GM19240 (cell line): ENCODE data around the gene BCL11A.

Source experiments
- DNase-seq: peaks from one replicate; pipeline ENCODE4 v3.0.0; 2011; ENCODE audit warnings: low spot score; ENCODE audit not compliant: insufficient read length

Gene BCL11A

GRCh38 chr2:60410456-60411146, 142.9 kb downstream of the BCL11A start:
- no peak for DNase-seq

- DNase-seq, result no peak
Observed at GRCh38 chr2:60409531-60409871, 144.0 kb downstream of the BCL11A start.

DNA sequence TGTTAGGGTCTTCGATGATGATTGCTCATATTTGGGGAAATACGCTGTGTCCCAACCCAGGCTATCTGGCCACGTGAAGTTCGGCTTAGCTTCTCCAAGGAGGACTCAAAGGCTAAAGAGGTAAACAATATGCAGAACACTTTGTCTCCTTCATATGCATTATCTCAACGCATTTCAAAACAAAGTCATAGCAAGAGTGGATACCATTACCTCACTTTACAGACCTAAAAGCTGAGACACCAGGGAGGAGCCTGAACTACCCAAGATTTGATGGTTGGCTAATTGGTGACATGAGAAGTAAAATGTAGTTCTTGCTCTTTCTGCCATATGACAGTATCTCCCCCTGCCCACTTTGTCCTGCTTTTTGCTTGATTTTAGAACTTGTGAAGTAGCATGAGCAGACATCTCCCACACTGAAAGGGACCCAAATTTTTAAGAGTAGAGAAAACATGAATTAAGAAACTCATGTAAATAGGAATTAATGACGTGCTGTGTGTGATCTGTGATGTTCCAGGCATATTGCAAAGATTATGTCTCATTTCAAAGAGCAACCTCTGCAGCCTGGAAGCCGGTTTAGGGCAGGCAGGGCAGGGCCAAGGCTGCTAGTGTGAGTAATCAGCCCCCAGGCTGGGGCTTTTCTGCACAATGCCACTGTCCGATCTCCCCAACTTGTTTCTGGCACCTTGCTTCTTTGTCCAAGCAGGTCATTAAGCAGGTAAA, 144.5 kb downstream of the BCL11A start:
- no peak for DNase-seq

DNA sequence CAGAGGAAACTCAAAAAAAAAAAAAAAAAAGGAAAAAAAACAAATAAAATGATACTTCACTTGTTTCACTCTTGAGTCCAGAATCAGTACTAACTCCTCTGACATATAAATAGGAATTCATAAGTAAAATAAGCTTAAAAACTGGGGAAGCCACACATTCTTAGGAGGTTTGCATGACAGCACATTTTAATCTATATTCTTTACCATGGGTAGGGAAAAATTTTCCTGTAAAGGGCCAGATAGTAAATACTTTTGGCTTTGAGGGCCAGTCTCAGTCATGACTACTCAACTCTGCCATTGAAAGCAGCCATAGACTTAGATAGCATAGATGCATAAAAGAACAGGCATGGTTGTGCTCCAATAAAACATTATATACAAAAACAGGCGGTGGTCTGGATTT, 145.2 kb downstream of the BCL11A start:
- DNase-seq, result no peak

- DNase-seq, result no peak
Observed at GRCh38 chr2:60407398-60407797, 146.1 kb downstream of the BCL11A start.

GRCh38 chr2:60406192-60406591, 147.3 kb downstream of the BCL11A start:
- no peak for DNase-seq

DNA sequence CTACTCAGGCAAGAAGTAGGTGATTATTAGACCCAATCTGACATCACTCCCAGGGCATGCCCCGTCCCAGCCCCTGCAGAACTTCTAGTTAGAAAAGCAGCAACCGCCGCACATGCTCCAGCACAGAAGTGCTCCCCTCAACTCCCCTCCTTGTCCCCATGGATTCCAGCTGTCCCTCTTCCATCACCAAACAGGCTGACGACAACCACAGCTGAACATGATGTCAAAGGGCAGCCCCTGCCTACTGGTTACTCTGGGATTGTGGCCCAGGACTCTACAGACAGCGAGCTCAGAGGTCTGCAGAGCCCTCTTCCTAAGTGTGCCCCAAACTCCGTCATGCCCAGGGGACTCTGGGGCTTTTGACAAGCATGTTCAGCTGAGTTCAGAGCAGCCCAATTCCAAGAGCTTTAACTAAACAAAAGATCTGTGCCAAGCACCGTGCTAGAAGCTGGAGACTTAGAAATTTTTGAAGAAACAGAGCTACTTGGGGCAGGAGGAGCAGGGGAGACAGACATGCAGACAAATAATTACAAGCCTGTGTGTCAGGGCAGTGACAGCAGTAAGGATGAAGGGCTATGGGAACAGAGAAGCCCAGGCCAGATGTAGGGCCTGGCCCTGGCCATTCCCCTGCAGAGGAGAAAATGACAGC, 148.1 kb downstream of the BCL11A start:
- no peak for DNase-seq
